ENCODE results near the gene JAZF1.

- TF ChIP-seq POLR2A (IDR thresholded peaks at IDR 0.05): no peak
- TF ChIP-seq CTCF (IDR thresholded peaks at IDR 0.05): no peak
Observed at GRCh38 chr7:28018856-28019465, 161.6 kb downstream of the JAZF1 start.
